ENCODE data around the gene C16orf46. TPM values are rescaled to one million over a fixed set of nuclear protein-coding genes. Genes with fewer than 3 reads are reported as not detected.

Gene C16orf46
- total and polyA plus RNA-seq, 9 of the 15 experiments (the other 6 are each of a cell fraction or from before 2014, with no cell fraction given), result 0.10 to 0.98 (median 0.41) TPM; not detected in 1

- TF ChIP-seq SNAPC5 (CRISPR knock-in tag; IDR thresholded peaks at IDR 0.05) (no peak), IRF2 (CRISPR knock-in tag; IDR thresholded peaks at IDR 0.05) (peak; percentile 15; the same call in 1 of the 2 replicates), ZNF253 (CRISPR knock-in tag; conservative IDR thresholded peaks at IDR 0.05) (no peak), ZNF408 (CRISPR knock-in tag; IDR thresholded peaks at IDR 0.05; ENCODE audit: low read depth) (no peak), KDM4B (IDR thresholded peaks at IDR 0.05; ENCODE audit: borderline replicate concordance in 2 of 2, low read depth in 1 of 2) (no peak), ZNF696 (CRISPR knock-in tag; conservative IDR thresholded peaks at IDR 0.05) (no peak), CBFA2T2 (conservative IDR thresholded peaks at IDR 0.05) (no peak), CREBBP (IDR thresholded peaks at IDR 0.05; ENCODE audit: low read depth, low read length) (no peak), SOX6 (IDR thresholded peaks at IDR 0.05) (no peak), ZNF146 (CRISPR knock-in tag; IDR thresholded peaks at IDR 0.05; ENCODE audit: unreplicated experiment) (no peak), NFYB (IDR thresholded peaks at IDR 0.05; ENCODE audit: extremely low read depth, insufficient read length) (peak; percentile 76), DEAF1 (CRISPR knock-in tag; IDR thresholded peaks at IDR 0.05) (no peak), MYC (IDR thresholded peaks at IDR 0.05; ENCODE audit: low read depth, low read length) (peak; percentile 62; the same call in 1 of the 2 replicates), MYC (CRISPR knock-in tag; IDR thresholded peaks at IDR 0.05; ENCODE audit: borderline replicate concordance, low read depth) (no peak), ZHX1 (conservative IDR thresholded peaks at IDR 0.05; ENCODE audit: low read length) (no peak), CTCFL (IDR thresholded peaks at IDR 0.05; ENCODE audit: borderline replicate concordance, insufficient read depth, low read depth, low read length, poor library complexity, severe bottlenecking) (no peak), ZNF311 (CRISPR knock-in tag; IDR thresholded peaks at IDR 0.05) (no peak), JUND (IDR thresholded peaks at IDR 0.05; ENCODE audit: borderline replicate concordance, low read depth, low read length) (no peak), JUND (tag; IDR thresholded peaks at IDR 0.05; ENCODE audit: borderline replicate concordance, low read depth, low read length) (no peak), U2AF2 (optimal IDR thresholded peaks at IDR 0.05; ENCODE audit: low read depth, low read length) (no peak), ETV5 (CRISPR knock-in tag; IDR thresholded peaks at IDR 0.05; ENCODE audit: low read depth) (no peak)
These were observed 19.1 kb upstream of the C16orf46 start, which contains the start of gene GCSH (continued) for GRCh38 chr16:81095953-81096714.
